Cardiac fibroblast (primary cell): ENCODE measurements around the gene FRMD4B.

Experiments
- DNase-seq, 2 donors: peaks; one replicate each; pipeline versions ENCODE4 v3.0.0 to v3.0.0-alpha.2; 2010; ENCODE audit warnings: low read depth in 2 of 2
- H3K4me3 ChIP-seq, 2 donors: replicated peaks in 1 of 2; 1 replicate in 1 of 2; 2 replicates in 1 of 2; pipeline ENCODE4 v1.5.1; 2011; ENCODE audit warnings: low read depth in 2 of 2, low read length in 2 of 2, mild to moderate bottlenecking in 2 of 2, moderate library complexity in 1 of 2
- TF ChIP-seq, protein P1 (sequence below): IDR thresholded peaks from one replicate; pipeline ENCODE4 v1.5.1; 2011; ENCODE audit warnings: low read depth, mild to moderate bottlenecking, low read length, inconsistent platforms

The FRMD4B gene

DNA sequence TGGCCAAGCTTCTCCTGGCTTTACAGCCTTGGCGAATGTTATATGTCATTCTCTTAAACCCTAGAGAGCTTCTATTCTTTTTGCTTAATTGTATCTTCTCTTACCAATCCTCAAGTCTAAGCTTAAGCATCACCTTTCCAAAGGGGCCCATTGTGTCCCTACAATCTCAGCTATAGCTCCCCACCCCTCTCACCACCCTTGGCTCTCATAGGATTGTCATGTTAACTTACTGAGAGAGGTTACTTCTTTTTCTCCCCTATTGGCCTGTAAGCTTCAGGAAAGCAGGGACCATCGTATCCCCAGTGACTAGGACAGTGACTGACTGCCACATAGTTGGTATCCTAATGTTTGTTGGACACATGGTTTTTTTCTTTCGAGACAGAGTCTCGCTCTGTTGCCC, 220.1 kb downstream of the FRMD4B start:
- no peak for DNase-seq
- H3K4me3 ChIP-seq: no peak overlapping the region
- TF ChIP-seq, protein P1, sequence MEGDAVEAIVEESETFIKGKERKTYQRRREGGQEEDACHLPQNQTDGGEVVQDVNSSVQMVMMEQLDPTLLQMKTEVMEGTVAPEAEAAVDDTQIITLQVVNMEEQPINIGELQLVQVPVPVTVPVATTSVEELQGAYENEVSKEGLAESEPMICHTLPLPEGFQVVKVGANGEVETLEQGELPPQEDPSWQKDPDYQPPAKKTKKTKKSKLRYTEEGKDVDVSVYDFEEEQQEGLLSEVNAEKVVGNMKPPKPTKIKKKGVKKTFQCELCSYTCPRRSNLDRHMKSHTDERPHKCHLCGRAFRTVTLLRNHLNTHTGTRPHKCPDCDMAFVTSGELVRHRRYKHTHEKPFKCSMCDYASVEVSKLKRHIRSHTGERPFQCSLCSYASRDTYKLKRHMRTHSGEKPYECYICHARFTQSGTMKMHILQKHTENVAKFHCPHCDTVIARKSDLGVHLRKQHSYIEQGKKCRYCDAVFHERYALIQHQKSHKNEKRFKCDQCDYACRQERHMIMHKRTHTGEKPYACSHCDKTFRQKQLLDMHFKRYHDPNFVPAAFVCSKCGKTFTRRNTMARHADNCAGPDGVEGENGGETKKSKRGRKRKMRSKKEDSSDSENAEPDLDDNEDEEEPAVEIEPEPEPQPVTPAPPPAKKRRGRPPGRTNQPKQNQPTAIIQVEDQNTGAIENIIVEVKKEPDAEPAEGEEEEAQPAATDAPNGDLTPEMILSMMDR: no peak

DNA sequence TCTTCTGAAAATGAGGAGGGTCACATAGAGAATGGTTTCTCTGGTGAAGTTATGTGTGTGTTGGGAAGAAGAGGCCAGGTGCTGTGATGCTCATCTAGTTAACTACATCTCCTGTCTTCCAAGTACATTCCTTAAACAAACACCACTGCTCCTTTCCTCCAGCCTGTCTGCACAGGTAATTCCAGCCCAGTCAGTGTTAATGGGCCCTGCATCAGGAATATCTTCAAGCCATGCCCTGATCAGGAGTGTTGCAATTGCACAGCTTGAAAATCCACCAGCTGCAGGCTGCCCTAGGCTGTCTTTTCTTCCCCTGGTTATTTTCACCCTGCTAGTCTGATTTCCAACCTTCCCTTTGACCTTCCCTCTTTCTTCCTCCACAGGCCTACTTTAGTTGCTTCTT, 221.6 kb downstream of the FRMD4B start:
- no peak overlapping the region for H3K4me3 ChIP-seq
- DNase-seq: no peak
- TF ChIP-seq, protein P1: no peak

DNA sequence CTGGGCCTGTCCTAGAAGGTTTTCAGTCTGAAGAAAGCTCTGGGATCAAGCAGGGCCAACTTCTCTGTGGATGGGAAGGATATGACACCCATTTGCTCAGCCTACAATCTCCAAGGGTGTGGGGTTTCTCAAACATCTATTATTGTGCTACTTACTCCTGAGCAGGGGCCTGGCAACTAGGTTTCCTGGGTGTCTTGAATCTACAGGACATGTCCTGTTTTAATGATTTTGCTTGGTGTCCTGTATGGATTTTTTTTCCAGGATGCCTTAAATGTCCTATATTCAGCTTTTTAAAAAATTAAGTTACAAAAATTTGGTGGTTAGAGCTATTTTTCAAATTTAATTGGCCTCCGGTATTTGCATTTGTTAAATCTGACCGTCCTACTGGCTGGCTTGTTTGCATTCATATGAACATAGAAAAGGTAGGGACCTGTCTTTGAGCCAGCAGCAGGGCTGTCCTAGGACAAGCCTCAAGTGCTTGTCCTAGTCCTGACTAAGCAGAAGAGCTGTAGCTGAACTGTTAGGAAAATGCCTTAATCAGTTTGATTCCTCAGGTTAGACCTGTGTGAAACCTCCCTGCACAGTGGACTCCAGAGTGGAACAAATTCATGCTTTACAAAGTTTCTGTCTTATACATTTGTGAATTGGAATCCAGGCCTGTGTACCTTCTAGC, 223.4 kb downstream of the FRMD4B start:
- TF ChIP-seq, protein P1: no peak
- no peak for DNase-seq
- H3K4me3 ChIP-seq: no peak overlapping the region

DNA sequence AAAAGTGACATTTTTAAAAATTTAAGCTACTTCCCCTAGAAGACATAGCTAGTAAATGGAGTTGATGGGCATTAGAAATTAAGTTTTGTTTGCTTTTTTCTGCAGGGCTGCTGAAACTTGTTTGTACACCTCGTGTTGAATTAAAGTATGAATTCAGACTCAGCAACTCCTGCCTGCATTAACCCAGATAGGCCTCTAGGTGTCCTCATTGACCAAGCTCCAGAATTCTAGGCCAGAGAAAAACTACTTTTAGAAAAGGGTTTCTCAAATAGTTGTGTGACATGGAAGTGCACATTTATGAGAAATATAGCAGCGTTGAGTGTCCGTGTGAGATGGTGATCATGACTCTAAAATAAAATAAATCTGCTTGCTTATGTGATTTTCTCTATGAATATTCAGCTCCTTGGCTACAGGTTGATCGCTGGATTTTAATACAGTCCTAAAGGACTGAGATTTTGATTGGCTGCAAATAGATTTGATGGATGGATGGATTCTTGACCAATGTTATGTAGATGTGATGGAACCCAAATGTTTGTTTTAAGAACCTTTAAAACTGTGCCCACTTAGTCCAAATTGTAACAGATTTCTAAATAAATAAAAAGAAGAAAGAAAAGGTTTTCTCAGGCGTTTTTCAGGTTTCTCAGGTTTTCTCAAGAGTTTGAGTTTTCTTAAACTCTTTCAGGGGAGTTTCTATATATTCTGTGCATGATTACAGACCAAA, 224.1 kb downstream of the FRMD4B start:
- TF ChIP-seq, protein P1: peak; percentile 87
- no peak overlapping the region for H3K4me3 ChIP-seq
- peak; percentile 73 to 74 for DNase-seq

DNA sequence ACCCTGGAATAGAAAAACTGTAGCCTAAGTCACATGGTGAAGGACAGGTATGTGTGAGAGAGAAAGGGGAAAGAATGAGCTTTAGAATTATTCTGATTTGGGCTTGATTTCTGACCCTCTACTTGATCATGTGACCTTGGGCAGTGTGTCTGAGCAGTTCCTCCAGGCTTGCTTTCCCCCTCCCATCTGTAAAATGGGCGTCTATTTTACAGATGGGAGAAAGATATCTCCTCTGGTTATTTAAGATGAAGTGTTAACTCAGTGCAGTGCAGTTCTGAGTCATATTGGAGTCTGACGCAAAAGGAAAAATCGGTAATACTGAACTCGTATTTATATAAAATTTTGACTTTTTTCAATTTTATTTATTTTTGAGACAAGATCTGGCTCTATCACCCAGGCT, 225.4 kb downstream of the FRMD4B start:
- no peak overlapping the region for H3K4me3 ChIP-seq
- DNase-seq: no peak
- TF ChIP-seq, protein P1: no peak

DNA sequence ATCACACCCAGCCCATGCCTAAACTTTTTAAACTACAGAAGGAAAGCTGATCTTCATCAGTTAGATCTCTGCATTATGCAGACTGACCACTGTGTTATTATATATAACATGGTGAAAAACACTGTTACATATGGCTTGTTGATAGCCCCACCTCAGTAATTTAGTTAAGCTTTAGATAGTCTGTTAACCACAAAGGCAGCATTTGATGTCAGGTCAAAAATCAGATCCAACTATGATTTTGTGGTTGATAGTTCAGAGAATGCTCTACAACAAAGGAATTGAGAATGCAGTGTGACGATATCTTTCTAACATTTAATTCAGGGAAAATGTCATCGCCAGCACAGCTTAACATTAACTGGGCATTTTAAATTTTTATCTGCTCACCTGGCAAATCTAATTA, 225.8 kb downstream of the FRMD4B start:
- H3K4me3 ChIP-seq: no peak overlapping the region
- DNase-seq: no peak
- TF ChIP-seq, protein P1: no peak
